PC-9 (cell line): ENCODE results near the gene ARHGAP42. TPM values are rescaled to one million over a fixed set of nuclear protein-coding genes. Genes with fewer than 3 reads are reported as not detected.
A peak's percentile ranks its signal among the peaks of the same experiment; 100 is the strongest.

ENCODE experiments used
- BruUV-seq: library from RNA; stranded (reverse); fragments of 400-500 nt; replicated peaks from 2 replicates; lab custom pipeline; 2021; lab: Mats Ljungman, UMichigan
- CTCF ChIA-PET: fragments of 300-600 bp; sonication (Branson Sonifier 250); formaldehyde crosslinking; loops from one replicate; lab custom pipeline; 2022; ENCODE audit warnings: antibody characterized with exemption; lab: Charles Lee
- POLR2A ChIA-PET: fragments of 300-600 bp; sonication (Branson Sonifier 250); formaldehyde crosslinking; loops from one replicate; lab custom pipeline; 2022; ENCODE audit warnings: antibody characterized with exemption; ENCODE audit not compliant: unreplicated experiment; lab: Charles Lee
- DNase-seq, 2 experiments: peaks; one replicate each; pipeline versions ENCODE4 v3.0.0 to v3.0.0-alpha.2; 2015 to 2022; ENCODE audit warnings: mixed read lengths in 1 of 2
- H2AFZ ChIP-seq: fragments of 200-600 bp; sonication (generic); 2 replicates; pipeline ENCODE4 v1.8.1; 2017; ENCODE audit warnings: antibody characterized with exemption
- H3F3A ChIP-seq: fragments of 200-600 bp; sonication (generic); 2 replicates; pipeline ENCODE4 v1.8.1; 2017; ENCODE audit warnings: antibody characterized with exemption, mild to moderate bottlenecking, low read depth; ENCODE audit not compliant: insufficient read depth
- H3K27ac ChIP-seq: fragments of 200-600 bp; sonication (generic); 2 replicates; pipeline ENCODE4 v1.6.1; 2016; ENCODE audit warnings: mixed run types
- H3K27me3 ChIP-seq: fragments of 200-600 bp; sonication (generic); 2 replicates; pipeline ENCODE4 v1.6.1; 2016; ENCODE audit warnings: low read depth, mixed run types; ENCODE audit not compliant: insufficient read depth
- H3K36me3 ChIP-seq: fragments of 200-600 bp; sonication (generic); 2 replicates; pipeline ENCODE4 v1.6.1; 2016; ENCODE audit warnings: low read depth, mixed run types
- H3K4me1 ChIP-seq: fragments of 200-600 bp; sonication (generic); replicated peaks from 2 replicates; pipeline ENCODE4 v1.6.1; 2016; ENCODE audit warnings: mixed run types; ENCODE audit not compliant: insufficient read depth
- H3K4me2 ChIP-seq: fragments of 200-600 bp; sonication (generic); 2 replicates; pipeline ENCODE4 v1.6.1; 2017; ENCODE audit warnings: mixed run types
- H3K4me3 ChIP-seq: fragments of 200-600 bp; sonication (generic); 2 replicates; pipeline ENCODE4 v1.6.1; 2016; ENCODE audit warnings: mixed run types
- H3K79me2 ChIP-seq: fragments of 200-600 bp; sonication (generic); 2 replicates; pipeline ENCODE4 v1.6.1; 2017; ENCODE audit warnings: low read depth, mixed run types
- H3K9me2 ChIP-seq: fragments of 200-600 bp; sonication (generic); 2 replicates; pipeline ENCODE4 v1.8.1; 2017; ENCODE audit warnings: mild to moderate bottlenecking; ENCODE audit not compliant: insufficient read depth
- H3K9me3 ChIP-seq: fragments of 200-600 bp; sonication (generic); 2 replicates; pipeline ENCODE4 v1.8.1; 2016; ENCODE audit warnings: low read depth; ENCODE audit not compliant: insufficient read depth
- H4K20me1 ChIP-seq: fragments of 200-600 bp; sonication (generic); 2 replicates; pipeline ENCODE4 v1.8.1; 2017; ENCODE audit not compliant: insufficient read depth
- EZH2 ChIP-seq: fragments of 200-600 bp; sonication (generic); IDR thresholded peaks from 2 replicates; pipeline ENCODE4 v1.8.0; 2017; ENCODE audit warnings: antibody characterized with exemption, low read depth
- intact Hi-C: fragments of 100-400 bp; cut with micrococcal nuclease; formaldehyde crosslinking; loops from one replicate; pipeline ENCODE4 v1.10.0; 2022; ENCODE audit not compliant: unreplicated experiment
- total RNA-seq: library from RNA; stranded (reverse); gene quantifications from 2 replicates; pipeline ENCODE4 v1.2.3, GENCODE V29; 2021
- TF ChIP-seq, protein P1 (sequence below): fragments of 200-600 bp; sonication (generic); conservative IDR thresholded peaks from 2 replicates; pipeline ENCODE4 v1.6.1; 2017; ENCODE audit warnings: mixed run types, antibody characterized with exemption, mild to moderate bottlenecking, moderate library complexity

ARHGAP42 gene
- total RNA-seq, 1 experiment from 2014 or later, result 12.8 TPM

GRCh38 chr11:100918551-100919500 lies 231.7 kb downstream of the ARHGAP42 start:
- no peak overlapping the region for H3K27ac ChIP-seq
- H2AFZ ChIP-seq, result no peak overlapping the region
- H3K36me3 ChIP-seq, result no peaks in the 10 kb centered on the region
- POLR2A ChIA-PET, result no interaction called here
- H3F3A ChIP-seq, result no peaks in the 10 kb centered on the region
- TF ChIP-seq, protein P1, sequence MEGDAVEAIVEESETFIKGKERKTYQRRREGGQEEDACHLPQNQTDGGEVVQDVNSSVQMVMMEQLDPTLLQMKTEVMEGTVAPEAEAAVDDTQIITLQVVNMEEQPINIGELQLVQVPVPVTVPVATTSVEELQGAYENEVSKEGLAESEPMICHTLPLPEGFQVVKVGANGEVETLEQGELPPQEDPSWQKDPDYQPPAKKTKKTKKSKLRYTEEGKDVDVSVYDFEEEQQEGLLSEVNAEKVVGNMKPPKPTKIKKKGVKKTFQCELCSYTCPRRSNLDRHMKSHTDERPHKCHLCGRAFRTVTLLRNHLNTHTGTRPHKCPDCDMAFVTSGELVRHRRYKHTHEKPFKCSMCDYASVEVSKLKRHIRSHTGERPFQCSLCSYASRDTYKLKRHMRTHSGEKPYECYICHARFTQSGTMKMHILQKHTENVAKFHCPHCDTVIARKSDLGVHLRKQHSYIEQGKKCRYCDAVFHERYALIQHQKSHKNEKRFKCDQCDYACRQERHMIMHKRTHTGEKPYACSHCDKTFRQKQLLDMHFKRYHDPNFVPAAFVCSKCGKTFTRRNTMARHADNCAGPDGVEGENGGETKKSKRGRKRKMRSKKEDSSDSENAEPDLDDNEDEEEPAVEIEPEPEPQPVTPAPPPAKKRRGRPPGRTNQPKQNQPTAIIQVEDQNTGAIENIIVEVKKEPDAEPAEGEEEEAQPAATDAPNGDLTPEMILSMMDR, result no peak
- TF ChIP-seq EZH2, result no peak
- intact Hi-C loops, result no loop called here
- no peak overlapping the region for H3K4me3 ChIP-seq
- H4K20me1 ChIP-seq, result no peaks in the 10 kb centered on the region
- no peak overlapping the region for H3K4me2 ChIP-seq
- no TSS peak for BruUV-seq
- DNase-seq, result peak; percentile 61 to 66
- peaks cover 10% of the 10 kb centered on the region; the same call in 1 of the 2 replicates for H3K4me1 ChIP-seq
- no peaks in the 10 kb centered on the region for H3K79me2 ChIP-seq
- no peaks in the 10 kb centered on the region for H3K27me3 ChIP-seq
- CTCF ChIA-PET, result interaction anchor here (0.9 kb wide), 1 partner anchor 435 kb away, joined by 5 read pairs; no protein-coding TSS in a partner anchor
- H3K9me2 ChIP-seq, result no peaks in the 10 kb centered on the region; the same call in 1 of the 2 replicates
- no peaks in the 10 kb centered on the region for H3K9me3 ChIP-seq

- H4K20me1 ChIP-seq, result no peaks in the 10 kb centered on the region
- H2AFZ ChIP-seq, result no peak overlapping the region
- CTCF ChIA-PET, result no interaction called here
- intact Hi-C loops, result no loop called here
- peak in 1 of 2 experiments; percentile 69 for DNase-seq
- no peak overlapping the region; the same call in 1 of the 2 replicates for H3K27ac ChIP-seq
- peak overlapping the region; percentile 4; the same call in 1 of the 2 replicates for H3K4me2 ChIP-seq
- peaks cover 10% of the 10 kb centered on the region; the same call in 1 of the 2 replicates for H3K4me1 ChIP-seq
- H3F3A ChIP-seq, result no peaks in the 10 kb centered on the region
- no peak for TF ChIP-seq EZH2
- TF ChIP-seq, protein P1, result no peak
- no peaks in the 10 kb centered on the region; the same call in 1 of the 2 replicates for H3K9me2 ChIP-seq
- POLR2A ChIA-PET, result interaction anchor here (0.5 kb wide), 1 partner anchor 1632 kb away, joined by 4 read pairs; no protein-coding TSS in a partner anchor
- H3K79me2 ChIP-seq, result no peaks in the 10 kb centered on the region
- H3K9me3 ChIP-seq, result no peaks in the 10 kb centered on the region
- no TSS peak for BruUV-seq
- no peak overlapping the region for H3K4me3 ChIP-seq
- no peaks in the 10 kb centered on the region for H3K36me3 ChIP-seq
- H3K27me3 ChIP-seq, result no peaks in the 10 kb centered on the region
These were observed 233.5 kb downstream of the ARHGAP42 start for GRCh38 chr11:100920593-100920992.

- Histone ChIP-seq H3K27ac (no peak overlapping the region), H3K4me3 (no peak overlapping the region), H3K36me3 (no peaks in the 10 kb centered on the region), H3K4me2 (no peak overlapping the region), H4K20me1 (no peaks in the 10 kb centered on the region), H3K9me3 (no peaks in the 10 kb centered on the region), H3K9me2 (no peaks in the 10 kb centered on the region; the same call in 1 of the 2 replicates), H3F3A (no peaks in the 10 kb centered on the region), H3K27me3 (no peaks in the 10 kb centered on the region), H2AFZ (no peak overlapping the region), H3K4me1 (peaks cover 17% of the 10 kb centered on the region; the same call in 1 of the 2 replicates), H3K79me2 (no peaks in the 10 kb centered on the region)
- ChIA-PET POLR2A (no interaction called here), CTCF (no interaction called here)
- no TSS peak for BruUV-seq
- DNase-seq, result peak in 1 of 2 experiments; percentile 19
- no peak for TF ChIP-seq EZH2
- TF ChIP-seq, protein P1, result no peak
- intact Hi-C loops, result no loop called here
These were observed 235.0 kb downstream of the ARHGAP42 start for GRCh38 chr11:100922121-100922520.
